Uterus (tissue), 2 donors: ENCODE data around the gene TSPAN9.

Source experiments
- POLR2A ChIP-seq, 2 donors: fragments of 450-650 bp; IDR thresholded peaks; one replicate each; pipeline ENCODE4 v1.6.1; 2016; ENCODE audit warnings: antibody characterized with exemption in 2 of 2, mild to moderate bottlenecking in 1 of 2, moderate library complexity in 1 of 2
- TF ChIP-seq, protein P1 (sequence below), 4 experiments: fragments of 200-600 bp in 2 of 4; fragments of 450-650 bp in 2 of 4; sonication (generic) in 2 of 4; IDR thresholded peaks; one replicate each; pipeline ENCODE4 v1.5.1; 2016 to 2019; ENCODE audit warnings: antibody characterized with exemption in 4 of 4, mild to moderate bottlenecking in 2 of 4, moderate library complexity in 1 of 4

DNA sequence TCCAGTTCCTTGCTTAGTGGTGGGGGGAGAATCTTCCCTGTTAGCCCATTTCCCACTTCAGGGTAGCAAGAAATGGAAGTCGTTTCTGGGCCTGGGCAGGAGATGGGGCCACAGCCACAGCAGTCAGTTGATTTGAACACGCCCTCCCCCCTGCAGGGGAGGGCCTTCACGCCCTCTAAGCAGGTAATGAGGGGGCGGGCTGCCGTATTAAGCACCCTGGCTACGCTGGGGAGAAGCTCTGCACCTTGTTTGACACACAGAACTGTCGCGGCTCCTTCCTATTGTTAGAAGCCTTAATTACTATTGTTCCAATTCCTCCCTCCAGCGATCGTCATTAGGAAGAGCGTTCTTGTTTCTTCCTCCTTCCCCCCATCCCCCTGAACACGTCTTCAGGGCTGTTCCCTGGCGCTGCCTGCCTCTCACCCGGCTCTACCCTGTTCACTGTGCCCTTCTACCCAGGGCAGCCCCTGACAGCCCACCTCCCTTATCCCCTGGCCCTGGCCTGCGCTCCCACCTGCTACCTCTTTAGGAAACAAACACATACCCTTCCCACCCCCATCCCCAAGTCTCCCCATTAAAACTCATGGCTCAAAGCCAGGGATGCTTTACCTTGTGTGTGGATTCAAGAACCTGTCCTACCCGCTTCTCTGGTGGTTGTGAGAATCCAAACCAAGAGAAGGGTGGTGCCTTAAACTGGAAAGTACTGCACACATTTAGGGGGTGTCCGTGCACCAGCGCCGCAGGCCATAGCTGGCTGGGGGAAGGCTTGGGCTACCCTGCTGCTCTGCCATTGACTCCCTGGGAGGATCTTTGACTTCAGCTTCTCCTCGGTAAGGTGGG lies 137.6 kb downstream of the TSPAN9 start:
- TF ChIP-seq, protein P1, sequence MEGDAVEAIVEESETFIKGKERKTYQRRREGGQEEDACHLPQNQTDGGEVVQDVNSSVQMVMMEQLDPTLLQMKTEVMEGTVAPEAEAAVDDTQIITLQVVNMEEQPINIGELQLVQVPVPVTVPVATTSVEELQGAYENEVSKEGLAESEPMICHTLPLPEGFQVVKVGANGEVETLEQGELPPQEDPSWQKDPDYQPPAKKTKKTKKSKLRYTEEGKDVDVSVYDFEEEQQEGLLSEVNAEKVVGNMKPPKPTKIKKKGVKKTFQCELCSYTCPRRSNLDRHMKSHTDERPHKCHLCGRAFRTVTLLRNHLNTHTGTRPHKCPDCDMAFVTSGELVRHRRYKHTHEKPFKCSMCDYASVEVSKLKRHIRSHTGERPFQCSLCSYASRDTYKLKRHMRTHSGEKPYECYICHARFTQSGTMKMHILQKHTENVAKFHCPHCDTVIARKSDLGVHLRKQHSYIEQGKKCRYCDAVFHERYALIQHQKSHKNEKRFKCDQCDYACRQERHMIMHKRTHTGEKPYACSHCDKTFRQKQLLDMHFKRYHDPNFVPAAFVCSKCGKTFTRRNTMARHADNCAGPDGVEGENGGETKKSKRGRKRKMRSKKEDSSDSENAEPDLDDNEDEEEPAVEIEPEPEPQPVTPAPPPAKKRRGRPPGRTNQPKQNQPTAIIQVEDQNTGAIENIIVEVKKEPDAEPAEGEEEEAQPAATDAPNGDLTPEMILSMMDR (IDR thresholded peaks at IDR 0.05) = no peak
- TF ChIP-seq POLR2A (IDR thresholded peaks at IDR 0.05) = no peak
